GM19025 (cell line): ENCODE results near the gene BRPF3.

Source experiments
- ATAC-seq: cut with Tn5 transposase; IDR thresholded peaks from one replicate; pipeline ENCODE4 v1.9.1; 2021; ENCODE audit warnings: mild to moderate bottlenecking, low read depth, moderate library complexity; ENCODE audit not compliant: unreplicated experiment

BRPF3 gene

DNA sequence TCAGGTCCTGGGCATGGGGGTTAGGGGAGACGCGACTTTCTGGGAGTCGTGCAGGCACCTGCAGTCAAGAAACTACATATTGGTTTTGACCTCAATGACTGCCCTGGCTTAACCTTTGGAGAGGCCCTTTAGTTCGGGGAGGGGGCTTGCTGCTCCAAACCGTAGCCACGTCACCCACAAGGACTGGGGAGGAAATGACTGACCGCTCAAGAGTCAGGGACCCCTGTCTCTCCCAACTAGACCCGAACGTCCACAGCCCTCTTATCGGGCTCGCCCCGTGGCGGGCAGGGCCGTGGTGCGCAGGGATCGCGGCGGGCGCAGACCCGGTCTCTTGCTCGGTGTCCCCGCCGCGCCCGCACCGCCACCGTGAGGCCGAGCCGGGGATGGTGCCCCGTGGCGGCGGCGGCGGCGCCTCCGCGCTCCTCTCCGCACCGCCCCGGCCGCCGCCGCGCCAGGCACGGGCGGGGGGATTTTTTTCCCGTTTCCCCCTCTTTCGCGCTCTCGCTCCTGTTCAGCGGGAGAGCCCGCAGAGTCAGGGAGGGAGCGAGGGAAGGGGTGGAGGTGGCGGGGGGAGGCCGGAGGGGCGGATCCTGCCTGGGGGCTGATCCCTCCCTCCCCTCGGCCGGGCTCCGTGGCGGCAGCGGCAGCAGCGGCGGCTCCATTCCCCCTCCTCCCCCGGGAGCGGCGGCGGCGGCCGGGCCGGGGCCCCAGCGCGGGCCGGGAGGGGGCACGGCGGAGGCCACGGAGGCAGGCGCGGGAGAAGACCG lies at the start of gene BRPF3:
Gene BRPF3 (plus strand): TSS at position 632 of the 767 bp plus-strand sequence. CDS start 3,579 bp downstream, outside the sequence.
- peak; percentile 52 for ATAC-seq

DNA sequence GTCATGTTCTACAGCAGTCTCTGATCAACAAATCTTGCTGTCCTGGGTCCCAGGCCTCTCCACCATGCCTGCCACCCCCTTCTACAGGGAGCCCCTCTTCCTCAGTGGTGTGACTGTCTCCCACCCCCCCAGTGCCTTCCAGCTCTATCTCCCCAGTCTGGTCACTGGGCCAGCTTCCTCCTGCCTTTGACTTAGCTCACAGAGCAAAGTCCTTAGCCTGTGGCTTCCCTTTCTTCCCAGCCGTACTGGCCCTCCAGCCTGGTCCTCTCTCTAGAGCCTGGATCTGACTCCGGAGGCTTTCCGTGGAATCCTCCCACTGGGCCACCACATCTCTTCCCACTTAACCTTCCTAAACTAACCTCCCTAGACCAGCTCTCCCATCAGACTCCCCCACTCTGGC lies 49.2 kb upstream of the BRPF3 start:
- no peak for ATAC-seq

- ATAC-seq: no peak
Measured at GRCh38 chr6:36149476-36149875, 47.1 kb upstream of the BRPF3 start.

GRCh38 chr6:36150283-36150682 lies 46.3 kb upstream of the BRPF3 start:
- no peak for ATAC-seq

GRCh38 chr6:36154286-36154685 lies 42.3 kb upstream of the BRPF3 start:
- no peak for ATAC-seq

DNA sequence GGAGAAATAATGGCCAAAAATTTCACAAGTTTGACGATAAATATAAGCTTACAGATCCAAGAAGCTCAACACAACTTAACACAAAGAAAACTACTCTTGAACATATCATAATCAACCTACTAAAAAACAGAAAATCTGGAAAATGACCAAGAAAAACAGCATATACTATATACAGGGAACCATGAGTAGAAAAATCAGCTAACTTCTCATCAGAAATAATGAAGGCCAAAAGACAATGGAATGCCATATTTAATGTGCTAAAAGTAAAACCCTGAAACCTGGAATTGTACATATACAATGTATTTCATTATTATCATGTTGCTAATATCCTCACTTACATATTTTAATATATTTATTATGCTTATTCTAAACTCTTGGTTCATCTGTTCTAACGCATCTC lies 40.9 kb upstream of the BRPF3 start:
- ATAC-seq: no peak

- no peak for ATAC-seq
Measured at GRCh38 chr6:36160147-36160760, 36.3 kb upstream of the BRPF3 start.

DNA sequence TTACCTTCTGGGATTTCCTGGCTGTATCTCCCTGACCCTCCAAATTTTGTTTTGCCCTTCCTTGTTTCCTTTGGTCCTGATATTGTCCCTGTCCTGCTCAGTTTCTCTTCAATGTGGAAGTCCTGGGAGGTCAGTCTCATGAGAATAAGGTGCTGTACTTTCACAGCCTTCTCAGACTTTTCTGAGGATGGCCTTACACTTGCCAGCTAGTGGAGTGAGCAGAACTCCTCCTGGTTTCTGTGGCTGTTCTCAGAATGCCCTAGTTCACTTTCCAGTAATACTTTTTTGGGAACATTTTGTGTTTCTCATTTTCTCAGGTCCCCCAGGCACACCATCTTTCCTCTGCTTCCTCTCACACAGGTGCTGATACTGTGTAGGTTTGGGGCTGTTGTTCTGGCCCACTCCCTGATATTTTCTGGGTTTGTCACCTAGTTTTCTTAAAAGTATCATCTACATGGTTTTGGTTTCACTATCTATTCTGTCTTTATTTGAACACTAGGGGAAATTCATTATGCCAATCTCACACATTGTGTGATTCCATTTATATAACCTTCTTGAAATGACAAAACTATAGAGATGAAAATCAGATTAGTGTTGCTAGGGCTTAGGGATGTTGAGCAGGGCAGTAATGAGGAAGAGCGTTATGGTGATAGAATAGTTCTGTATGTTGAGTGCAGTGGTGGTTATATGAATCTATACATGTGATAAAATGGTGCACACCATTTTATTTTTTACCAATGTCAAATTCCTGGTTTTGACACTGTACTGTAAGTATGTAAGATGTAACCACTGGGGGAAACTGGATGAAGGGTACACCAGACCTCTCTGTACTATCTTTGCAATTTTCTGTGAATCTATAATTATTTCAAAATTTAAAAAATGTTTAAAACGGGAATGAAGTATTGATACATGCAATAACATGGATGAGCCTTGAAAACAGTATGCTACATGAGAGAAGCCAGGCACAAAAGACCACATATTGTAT lies 27.2 kb upstream of the BRPF3 start:
- ATAC-seq: no peak

DNA sequence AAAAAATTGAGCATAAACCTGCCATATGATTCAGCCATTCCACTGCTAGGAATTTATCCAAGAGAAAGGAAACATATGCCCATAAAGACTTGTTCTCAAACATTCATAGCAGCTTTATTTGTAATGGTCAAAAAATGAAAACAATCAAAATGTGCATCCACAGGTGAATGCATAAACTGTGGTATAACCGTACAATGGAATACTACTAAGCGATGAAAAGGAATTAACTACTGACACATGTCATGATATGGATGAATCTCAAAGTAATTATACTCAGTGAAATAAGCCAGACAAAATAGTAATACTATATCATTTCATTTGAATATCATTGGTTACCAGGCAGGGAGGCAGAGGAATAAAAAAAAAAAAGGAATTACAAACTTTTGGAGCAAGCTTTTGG lies 25.8 kb upstream of the BRPF3 start:
- no peak for ATAC-seq

- no peak for ATAC-seq
Measured at GRCh38 chr6:36171573-36171972, 25.0 kb upstream of the BRPF3 start.

DNA sequence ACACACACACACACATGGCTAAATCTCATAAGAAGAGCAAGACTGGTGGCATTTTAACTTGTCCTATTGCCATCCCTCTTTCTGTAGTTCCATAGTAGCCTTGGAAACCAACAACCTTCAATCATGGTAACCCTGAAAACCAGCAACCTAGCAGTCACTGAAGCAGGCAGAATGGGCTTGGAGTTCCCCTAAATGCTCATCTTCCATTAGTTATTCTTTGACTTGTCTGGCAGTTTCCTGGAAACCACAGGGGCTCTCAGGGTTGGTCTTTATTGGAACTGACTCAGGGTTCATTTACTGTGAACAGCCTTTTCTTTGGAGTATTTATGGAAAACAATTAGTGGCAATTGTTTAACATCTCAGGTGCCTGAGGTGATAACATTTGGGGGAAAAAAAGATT lies 19.4 kb upstream of the BRPF3 start:
- no peak for ATAC-seq

DNA sequence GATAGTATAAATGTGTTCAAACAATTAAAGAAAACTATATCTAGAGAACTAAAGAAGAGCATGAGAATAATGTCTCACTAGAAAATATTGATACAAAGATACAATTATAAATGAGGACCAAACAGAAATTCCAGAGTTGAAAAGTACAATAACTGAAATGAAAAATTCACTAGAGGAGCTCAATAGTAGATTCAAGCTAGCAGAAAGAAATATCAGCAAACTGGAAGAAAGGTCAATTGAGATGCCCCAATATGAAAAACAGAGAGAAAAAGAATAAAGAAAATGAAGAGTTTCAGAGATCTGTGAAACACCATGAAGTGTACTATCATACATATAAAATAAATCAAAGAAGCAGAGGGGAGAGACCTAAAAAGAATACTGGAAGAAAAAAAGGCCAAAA lies 18.0 kb upstream of the BRPF3 start:
- no peak for ATAC-seq

DNA sequence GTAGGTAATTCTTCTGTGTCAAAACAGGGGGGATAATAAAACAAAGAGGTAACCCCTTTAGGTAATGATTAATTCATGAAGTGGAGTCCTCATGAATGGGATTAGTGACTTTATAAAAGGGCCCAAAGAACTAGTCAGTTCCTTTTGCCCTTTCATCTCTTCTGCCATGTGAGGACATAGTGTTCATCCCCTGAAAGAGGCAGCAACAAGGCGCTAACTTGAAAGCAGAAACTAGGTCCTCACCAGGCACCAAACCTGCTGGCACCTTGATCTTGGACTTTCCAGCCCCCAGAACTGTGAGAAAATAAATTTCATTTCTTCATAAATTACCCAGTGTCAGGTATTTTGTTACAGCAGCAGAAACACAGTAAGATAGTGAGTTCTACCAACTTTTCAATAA lies 16.4 kb upstream of the BRPF3 start:
- no peak for ATAC-seq

DNA sequence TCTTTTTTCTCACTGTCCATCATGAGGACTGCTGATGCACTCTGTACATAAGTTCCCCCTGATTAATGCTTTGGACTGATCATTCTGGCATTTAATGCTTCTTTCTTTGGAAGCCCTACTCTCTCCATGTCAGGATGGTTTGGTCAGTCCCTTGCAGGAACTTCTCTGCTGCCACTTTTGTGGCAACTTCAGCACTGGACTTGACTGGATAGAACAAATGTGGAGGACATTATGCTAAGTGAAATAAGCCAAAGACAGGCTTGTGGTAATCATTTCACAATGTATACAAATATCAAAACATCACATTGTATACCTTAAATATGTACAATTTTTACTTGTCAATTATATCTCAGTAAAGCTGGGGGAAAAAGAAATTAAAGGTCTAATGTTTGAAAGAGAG lies 12.2 kb upstream of the BRPF3 start:
- ATAC-seq: no peak

- no peak for ATAC-seq
Measured at GRCh38 chr6:36186199-36186598, 10.3 kb upstream of the BRPF3 start.

DNA sequence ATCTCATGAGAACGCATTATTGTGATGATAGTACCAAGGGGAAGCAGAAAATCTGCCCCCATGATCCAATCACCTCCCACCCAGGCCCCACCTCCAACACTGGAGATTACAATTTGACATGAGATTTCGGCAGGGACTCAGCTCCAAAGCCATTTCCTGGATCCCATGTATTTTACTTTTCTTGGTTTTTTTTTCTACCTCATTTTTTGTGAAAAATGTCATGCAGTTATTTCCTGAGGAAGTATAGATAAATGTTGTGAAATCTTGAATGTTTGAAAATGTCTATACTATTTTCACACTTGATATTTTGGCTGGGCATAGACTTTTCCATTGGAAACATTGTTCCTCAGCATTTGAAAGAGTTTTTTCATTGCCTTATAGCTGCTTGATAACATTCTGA lies 9.1 kb upstream of the BRPF3 start:
- ATAC-seq: no peak

DNA sequence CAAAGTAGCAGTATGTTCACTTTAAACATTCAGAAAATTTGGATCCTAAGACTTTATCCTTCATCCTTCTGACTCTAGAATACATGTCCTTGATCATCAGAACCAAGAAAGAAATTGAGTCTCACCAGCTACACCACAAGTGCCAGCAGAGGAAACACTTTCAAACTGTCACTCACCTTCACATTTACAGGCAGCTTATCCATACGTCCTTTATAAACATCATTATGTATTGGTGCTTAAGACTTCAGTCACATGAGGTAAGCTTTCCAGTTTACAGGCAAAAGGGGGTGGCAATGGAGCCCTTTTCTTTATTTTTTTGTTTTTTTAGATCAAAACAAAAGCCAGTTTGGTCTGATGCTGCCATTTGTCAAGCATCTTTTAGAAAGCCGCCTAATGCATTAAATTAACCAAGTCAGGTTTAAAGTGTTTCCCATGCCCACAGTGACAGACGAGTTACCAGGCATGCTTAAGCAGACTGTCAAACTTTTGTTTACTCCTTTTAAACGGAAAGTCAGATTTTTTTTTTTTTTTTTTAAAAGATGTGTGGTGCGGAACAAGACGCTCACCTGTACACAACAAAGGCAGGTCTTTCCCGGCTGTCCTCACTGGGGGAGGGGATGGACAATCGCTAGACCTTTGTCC lies 952 bp upstream of the BRPF3 start:
- no peak for ATAC-seq

DNA sequence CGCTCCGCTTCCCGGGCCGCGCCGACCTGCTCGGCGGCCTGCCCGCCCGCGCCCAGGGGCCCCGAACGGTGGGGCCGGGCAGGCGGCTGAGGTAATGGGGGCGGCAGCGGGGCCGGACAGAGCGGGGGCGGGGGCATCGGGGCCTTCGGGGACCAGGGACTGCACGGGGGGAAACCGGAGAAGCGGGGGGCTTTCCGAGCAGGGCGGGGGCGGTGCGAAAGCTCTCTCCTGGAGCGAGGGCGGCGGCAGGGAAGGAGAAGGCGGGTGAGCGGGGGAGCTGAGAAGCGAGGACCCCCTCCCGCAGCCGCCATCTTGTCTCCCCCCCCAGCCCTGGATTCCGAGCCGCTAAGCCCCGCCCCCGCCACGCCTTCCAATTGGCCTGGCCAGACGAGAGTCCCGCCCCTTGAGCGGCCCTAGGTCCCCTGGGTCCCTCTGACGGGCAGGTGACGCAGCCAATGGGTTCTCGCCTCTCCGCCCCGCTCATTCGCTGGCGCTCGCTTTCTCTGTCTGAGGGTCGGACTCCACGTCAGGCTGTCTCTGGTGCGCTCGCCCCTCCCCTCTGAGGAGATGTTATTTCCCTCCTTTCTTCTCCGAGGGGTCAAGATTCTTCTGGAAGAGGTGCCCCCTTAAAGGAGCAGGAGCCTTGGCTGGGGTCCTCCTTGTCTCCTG lies 470 bp downstream of the BRPF3 start:
- ATAC-seq: peak; percentile 94

GRCh38 chr6:36197739-36198221 lies 1.2 kb downstream of the BRPF3 start:
- no peak for ATAC-seq

DNA sequence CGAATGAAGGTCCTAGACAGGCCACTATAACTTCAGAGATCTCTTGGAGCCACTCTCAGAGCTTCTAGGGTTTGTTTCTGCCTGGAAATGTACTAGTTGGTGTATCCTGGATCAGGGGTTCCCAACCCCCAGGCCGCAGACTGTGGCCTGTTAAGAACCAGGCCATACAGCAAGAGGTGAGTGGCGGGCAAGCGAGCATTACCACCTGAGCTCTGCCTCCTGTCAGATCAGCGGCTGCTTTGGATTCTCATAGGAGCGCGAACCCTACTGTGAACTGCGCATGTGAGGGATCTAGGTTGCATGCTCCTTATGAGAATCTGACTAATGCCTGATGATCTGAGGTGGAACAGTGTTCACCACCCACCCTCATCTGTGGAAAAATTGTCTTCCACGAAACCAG lies 2.4 kb downstream of the BRPF3 start:
- no peak for ATAC-seq
